Liver (tissue), 9 donors: ENCODE measurements around the gene RCBTB1. TPM values are rescaled to one million over a fixed set of nuclear protein-coding genes. Genes with fewer than 3 reads are reported as not detected.

Source experiments
- DNase-seq: peaks from one replicate; pipeline ENCODE4 v3.0.0-alpha.2; 2017; ENCODE audit warnings: low spot score
- H3K27ac ChIP-seq, 2 donors: one replicate each; pipeline ENCODE4 v1.7.0; 2013; ENCODE audit warnings: inconsistent platforms in 2 of 2, low read length in 2 of 2, control low read depth in 1 of 2, low read depth in 1 of 2, mild to moderate bottlenecking in 1 of 2
- H3K27me3 ChIP-seq, 4 donors: one replicate each; pipeline versions ENCODE4 v1.6.1 to v1.7.0; 2013; ENCODE audit warnings: low read length in 3 of 4, inconsistent platforms in 1 of 4, mild to moderate bottlenecking in 1 of 4, moderate library complexity in 1 of 4; ENCODE audit not compliant: control insufficient read depth in 4 of 4, insufficient read depth in 4 of 4
- H3K36me3 ChIP-seq, 4 donors: one replicate each; pipeline versions ENCODE4 v1.6.1 to v1.7.0; 2013; ENCODE audit warnings: low read length in 3 of 4, mild to moderate bottlenecking in 3 of 4, low read depth in 1 of 4, moderate library complexity in 1 of 4; ENCODE audit not compliant: control insufficient read depth in 4 of 4, insufficient read depth in 3 of 4
- H3K4me1 ChIP-seq, 4 donors: one replicate each; pipeline versions ENCODE4 v1.6.1 to v1.7.0; 2013; ENCODE audit warnings: low read length in 3 of 4, mild to moderate bottlenecking in 3 of 4, moderate library complexity in 1 of 4; ENCODE audit not compliant: control insufficient read depth in 4 of 4, insufficient read depth in 4 of 4
- H3K4me3 ChIP-seq, 3 donors: one replicate each; pipeline versions ENCODE4 v1.6.1 to v1.7.0; 2013; ENCODE audit warnings: low read length in 3 of 3, control low read depth in 1 of 3, low read depth in 1 of 3, mild to moderate bottlenecking in 1 of 3
- H3K9ac ChIP-seq, 2 donors: one replicate each; pipeline ENCODE4 v1.7.0; 2013; ENCODE audit warnings: low read length in 2 of 2, mild to moderate bottlenecking in 2 of 2, moderate library complexity in 2 of 2, control low read depth in 1 of 2, low read depth in 1 of 2
- H3K9me3 ChIP-seq, 4 donors: one replicate each; pipeline versions ENCODE4 v1.6.1 to v1.7.0; 2013; ENCODE audit warnings: low read length in 3 of 4; ENCODE audit not compliant: control insufficient read depth in 4 of 4
- EGR1 ChIP-seq, 2 donors: IDR thresholded peaks; 2 replicates each; pipeline ENCODE4 v1.6.1; 2016 to 2018; ENCODE audit warnings: antibody characterized with exemption in 2 of 2, low read depth in 2 of 2
- FOXA1 ChIP-seq: IDR thresholded peaks from 2 replicates; pipeline ENCODE4 v1.6.1; 2016; ENCODE audit warnings: antibody characterized with exemption
- FOXA2 ChIP-seq: IDR thresholded peaks from 2 replicates; pipeline ENCODE4 v1.6.1; 2016; ENCODE audit warnings: antibody characterized with exemption
- GABPA ChIP-seq, 2 donors: IDR thresholded peaks in 1 of 2; conservative IDR thresholded peaks in 1 of 2; 2 replicates each; pipeline ENCODE4 v1.6.1; 2016; ENCODE audit warnings: antibody characterized with exemption in 2 of 2, mild to moderate bottlenecking in 1 of 2, moderate library complexity in 1 of 2
- HNF4A ChIP-seq, 2 donors: conservative IDR thresholded peaks; 2 replicates each; pipeline ENCODE4 v1.6.1; 2016; ENCODE audit warnings: antibody characterized with exemption in 2 of 2, mild to moderate bottlenecking in 2 of 2
- HNF4G ChIP-seq: IDR thresholded peaks from 2 replicates; pipeline ENCODE4 v1.6.1; 2016; ENCODE audit warnings: antibody characterized with exemption
- JUND ChIP-seq, 2 donors: IDR thresholded peaks; 2 replicates each; pipeline ENCODE4 v1.6.1; 2016; ENCODE audit warnings: antibody characterized with exemption in 2 of 2
- NR2F2 ChIP-seq: IDR thresholded peaks from 2 replicates; pipeline ENCODE4 v1.6.1; 2016; ENCODE audit warnings: antibody characterized with exemption
- RAD21 ChIP-seq, 2 donors: IDR thresholded peaks; 2 replicates each; pipeline ENCODE4 v1.6.1; 2016; ENCODE audit warnings: antibody characterized with exemption in 2 of 2, mild to moderate bottlenecking in 2 of 2
- RXRA ChIP-seq, 2 donors: IDR thresholded peaks; 2 replicates each; pipeline ENCODE4 v1.6.1; 2017 to 2018; ENCODE audit warnings: antibody characterized with exemption in 2 of 2, mild to moderate bottlenecking in 1 of 2
- SP1 ChIP-seq: IDR thresholded peaks from 2 replicates; pipeline ENCODE4 v1.6.1; 2018; ENCODE audit warnings: antibody characterized with exemption, mild to moderate bottlenecking
- TAF1 ChIP-seq: conservative IDR thresholded peaks from 2 replicates; pipeline ENCODE4 v1.6.1; 2016; ENCODE audit warnings: antibody characterized with exemption, mild to moderate bottlenecking
- YY1 ChIP-seq: IDR thresholded peaks from 2 replicates; pipeline ENCODE4 v1.6.1; 2016; ENCODE audit warnings: antibody characterized with exemption, mild to moderate bottlenecking
- WGBS: extraction: QIAGEN DNeasy Blood & Tissue Kit; methylation state at CpG from one replicate; pipeline ENCODE4 v1.1.7; 2013; 5-methylcytosine and 5-hydroxymethylcytosine counted together
- polyA plus RNA-seq, 2 donors: library from polyadenylated mRNA; stranded (reverse) in 1 of 2; unstranded in 1 of 2; fragments of 200-250 nt in 1 of 2; fragments of >200 nt in 1 of 2; fragmentation: Nextera tagmentation in 1 of 2; extraction: Ambion mirVana in 1 of 2; gene quantifications; one replicate each; pipeline versions ENCODE4 v1.2.1 to v1.2.3, GENCODE V29; 2013 to 2015
- total RNA-seq, 2 donors: library from RNA; depleted of rRNA; stranded (reverse); fragments of >200 nt; gene quantifications; one replicate each; pipeline ENCODE4 v1.2.3, GENCODE V29; 2014
- TF ChIP-seq, protein P1 (sequence below): IDR thresholded peaks from 2 replicates; pipeline ENCODE4 v1.6.1; 2016; ENCODE audit warnings: antibody characterized with exemption, mild to moderate bottlenecking
- TF ChIP-seq, protein P2 (sequence below): IDR thresholded peaks from 2 replicates; pipeline ENCODE4 v1.6.1; 2016; ENCODE audit warnings: antibody characterized with exemption
- TF ChIP-seq, protein P3 (sequence below): IDR thresholded peaks from 2 replicates; pipeline ENCODE4 v1.6.1; 2016; ENCODE audit warnings: antibody characterized with exemption
- TF ChIP-seq, protein P4 (sequence below): fragments of 150-350 bp; IDR thresholded peaks from 2 replicates; pipeline ENCODE4 v1.5.1; 2017; ENCODE audit warnings: improper control_type of control experiment, low read depth, low read length; ENCODE audit not compliant: missing input control
- TF ChIP-seq, protein P5 (sequence below): IDR thresholded peaks from 2 replicates; pipeline ENCODE4 v1.6.1; 2016; ENCODE audit warnings: antibody characterized with exemption
- donor health status: healthy.
- donor health status: healthy.
- donor health status: healthy.
- donor health status: healthy.
- donor health status: healthy.

RCBTB1 gene
- total and polyA plus RNA-seq, 4 donors: 3.9 to 9.0 (median 6.5) TPM

DNA sequence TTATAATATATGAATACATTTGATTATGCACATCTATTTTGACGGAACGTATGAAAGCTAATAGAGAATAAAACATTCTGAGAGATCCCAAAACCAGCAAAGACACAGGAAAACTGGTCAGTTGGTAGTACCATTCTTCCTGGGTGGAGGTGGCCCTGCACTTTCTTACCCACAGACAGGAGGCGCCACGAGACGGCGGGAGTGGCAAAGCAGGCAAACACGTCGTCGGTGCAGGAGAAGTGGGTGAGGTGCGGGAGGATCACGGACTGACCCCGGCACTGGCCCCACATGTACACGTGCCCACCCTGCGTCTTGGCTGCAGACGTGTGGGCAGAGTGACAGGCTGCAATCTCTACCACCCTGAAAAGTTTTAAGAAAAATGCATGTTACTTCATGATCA is 36.1 kb downstream of the RCBTB1 start:
- Histone ChIP-seq H3K4me1 (no peaks in the 10 kb centered on the region), H3K27ac (no peak overlapping the region), H3K27me3 (no peaks in the 10 kb centered on the region), H3K9ac (no peak overlapping the region), H3K36me3 (peaks cover 0 to 6% (median 2%) of the 10 kb centered on the region in 4 donors), H3K4me3 (no peak overlapping the region), H3K9me3 (no peaks in the 10 kb centered on the region)
- 86% methylated on average over 15 of the region's 15 CpGs for WGBS
- no peak for DNase-seq
- TF ChIP-seq JUND (IDR thresholded peaks at IDR 0.05): no peak
- TF ChIP-seq, protein P1, sequence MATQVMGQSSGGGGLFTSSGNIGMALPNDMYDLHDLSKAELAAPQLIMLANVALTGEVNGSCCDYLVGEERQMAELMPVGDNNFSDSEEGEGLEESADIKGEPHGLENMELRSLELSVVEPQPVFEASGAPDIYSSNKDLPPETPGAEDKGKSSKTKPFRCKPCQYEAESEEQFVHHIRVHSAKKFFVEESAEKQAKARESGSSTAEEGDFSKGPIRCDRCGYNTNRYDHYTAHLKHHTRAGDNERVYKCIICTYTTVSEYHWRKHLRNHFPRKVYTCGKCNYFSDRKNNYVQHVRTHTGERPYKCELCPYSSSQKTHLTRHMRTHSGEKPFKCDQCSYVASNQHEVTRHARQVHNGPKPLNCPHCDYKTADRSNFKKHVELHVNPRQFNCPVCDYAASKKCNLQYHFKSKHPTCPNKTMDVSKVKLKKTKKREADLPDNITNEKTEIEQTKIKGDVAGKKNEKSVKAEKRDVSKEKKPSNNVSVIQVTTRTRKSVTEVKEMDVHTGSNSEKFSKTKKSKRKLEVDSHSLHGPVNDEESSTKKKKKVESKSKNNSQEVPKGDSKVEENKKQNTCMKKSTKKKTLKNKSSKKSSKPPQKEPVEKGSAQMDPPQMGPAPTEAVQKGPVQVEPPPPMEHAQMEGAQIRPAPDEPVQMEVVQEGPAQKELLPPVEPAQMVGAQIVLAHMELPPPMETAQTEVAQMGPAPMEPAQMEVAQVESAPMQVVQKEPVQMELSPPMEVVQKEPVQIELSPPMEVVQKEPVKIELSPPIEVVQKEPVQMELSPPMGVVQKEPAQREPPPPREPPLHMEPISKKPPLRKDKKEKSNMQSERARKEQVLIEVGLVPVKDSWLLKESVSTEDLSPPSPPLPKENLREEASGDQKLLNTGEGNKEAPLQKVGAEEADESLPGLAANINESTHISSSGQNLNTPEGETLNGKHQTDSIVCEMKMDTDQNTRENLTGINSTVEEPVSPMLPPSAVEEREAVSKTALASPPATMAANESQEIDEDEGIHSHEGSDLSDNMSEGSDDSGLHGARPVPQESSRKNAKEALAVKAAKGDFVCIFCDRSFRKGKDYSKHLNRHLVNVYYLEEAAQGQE: no peak
- TF ChIP-seq, protein P2, sequence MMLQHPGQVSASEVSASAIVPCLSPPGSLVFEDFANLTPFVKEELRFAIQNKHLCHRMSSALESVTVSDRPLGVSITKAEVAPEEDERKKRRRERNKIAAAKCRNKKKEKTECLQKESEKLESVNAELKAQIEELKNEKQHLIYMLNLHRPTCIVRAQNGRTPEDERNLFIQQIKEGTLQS: no peak
- no peak for TF ChIP-seq SP1
- no peak for TF ChIP-seq RXRA (IDR thresholded peaks at IDR 0.05)
- no peak for TF ChIP-seq EGR1 (IDR thresholded peaks at IDR 0.05; ENCODE audit: low read depth in 2 of 2)
- TF ChIP-seq, protein P3, sequence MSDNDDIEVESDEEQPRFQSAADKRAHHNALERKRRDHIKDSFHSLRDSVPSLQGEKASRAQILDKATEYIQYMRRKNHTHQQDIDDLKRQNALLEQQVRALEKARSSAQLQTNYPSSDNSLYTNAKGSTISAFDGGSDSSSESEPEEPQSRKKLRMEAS: no peak
- TF ChIP-seq NR2F2: no peak
- no peak for TF ChIP-seq FOXA1
- TF ChIP-seq HNF4A (conservative IDR thresholded peaks at IDR 0.05): no peak

DNA sequence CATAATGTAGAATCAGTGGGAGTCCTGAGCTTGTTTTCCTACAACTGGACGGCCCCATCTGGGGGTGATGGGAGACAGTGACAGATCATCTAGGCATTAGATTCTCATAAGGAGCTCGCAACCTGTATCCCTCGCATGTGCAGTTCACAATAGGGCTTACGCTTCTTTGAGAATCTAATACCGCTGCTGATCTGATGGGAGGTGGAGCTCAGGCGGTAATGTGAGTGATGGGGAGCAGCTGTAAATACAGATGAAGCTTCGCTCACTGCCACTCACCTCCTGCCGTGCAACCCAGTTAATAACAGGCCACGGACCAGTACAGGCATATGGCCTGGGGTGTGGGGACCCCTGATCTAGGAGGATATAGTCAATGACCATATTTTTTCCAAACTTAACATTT is 38.8 kb downstream of the RCBTB1 start:
- H3K4me1 ChIP-seq: no peaks in the 10 kb centered on the region
- H3K9me3 ChIP-seq: no peaks in the 10 kb centered on the region
- peaks cover under 1 to 6% (median 3%) of the 10 kb centered on the region in 4 donors for H3K36me3 ChIP-seq
- no peak overlapping the region for H3K4me3 ChIP-seq
- WGBS: 97% methylated on average over 9 of the region's 9 CpGs
- no peak for DNase-seq
- H3K27ac ChIP-seq: no peak overlapping the region
- TF ChIP-seq SP1 (no peak), FOXA1 (no peak), RAD21 (IDR thresholded peaks at IDR 0.05) (no peak), HNF4A (conservative IDR thresholded peaks at IDR 0.05) (no peak), NR2F2 (no peak), TAF1 (no peak), EGR1 (IDR thresholded peaks at IDR 0.05; ENCODE audit: low read depth in 2 of 2) (no peak), GABPA (IDR thresholded peaks at IDR 0.05 in 1 of 2, conservative IDR thresholded peaks at IDR 0.05 in 1 of 2) (no peak), RXRA (IDR thresholded peaks at IDR 0.05) (no peak), YY1 (no peak), JUND (IDR thresholded peaks at IDR 0.05) (no peak), HNF4G (no peak), FOXA2 (no peak)
- TF ChIP-seq, protein P1: no peak
- TF ChIP-seq, protein P2: no peak
- TF ChIP-seq, protein P3: no peak
- TF ChIP-seq, protein P4, sequence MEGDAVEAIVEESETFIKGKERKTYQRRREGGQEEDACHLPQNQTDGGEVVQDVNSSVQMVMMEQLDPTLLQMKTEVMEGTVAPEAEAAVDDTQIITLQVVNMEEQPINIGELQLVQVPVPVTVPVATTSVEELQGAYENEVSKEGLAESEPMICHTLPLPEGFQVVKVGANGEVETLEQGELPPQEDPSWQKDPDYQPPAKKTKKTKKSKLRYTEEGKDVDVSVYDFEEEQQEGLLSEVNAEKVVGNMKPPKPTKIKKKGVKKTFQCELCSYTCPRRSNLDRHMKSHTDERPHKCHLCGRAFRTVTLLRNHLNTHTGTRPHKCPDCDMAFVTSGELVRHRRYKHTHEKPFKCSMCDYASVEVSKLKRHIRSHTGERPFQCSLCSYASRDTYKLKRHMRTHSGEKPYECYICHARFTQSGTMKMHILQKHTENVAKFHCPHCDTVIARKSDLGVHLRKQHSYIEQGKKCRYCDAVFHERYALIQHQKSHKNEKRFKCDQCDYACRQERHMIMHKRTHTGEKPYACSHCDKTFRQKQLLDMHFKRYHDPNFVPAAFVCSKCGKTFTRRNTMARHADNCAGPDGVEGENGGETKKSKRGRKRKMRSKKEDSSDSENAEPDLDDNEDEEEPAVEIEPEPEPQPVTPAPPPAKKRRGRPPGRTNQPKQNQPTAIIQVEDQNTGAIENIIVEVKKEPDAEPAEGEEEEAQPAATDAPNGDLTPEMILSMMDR: no peak
- TF ChIP-seq, protein P5, sequence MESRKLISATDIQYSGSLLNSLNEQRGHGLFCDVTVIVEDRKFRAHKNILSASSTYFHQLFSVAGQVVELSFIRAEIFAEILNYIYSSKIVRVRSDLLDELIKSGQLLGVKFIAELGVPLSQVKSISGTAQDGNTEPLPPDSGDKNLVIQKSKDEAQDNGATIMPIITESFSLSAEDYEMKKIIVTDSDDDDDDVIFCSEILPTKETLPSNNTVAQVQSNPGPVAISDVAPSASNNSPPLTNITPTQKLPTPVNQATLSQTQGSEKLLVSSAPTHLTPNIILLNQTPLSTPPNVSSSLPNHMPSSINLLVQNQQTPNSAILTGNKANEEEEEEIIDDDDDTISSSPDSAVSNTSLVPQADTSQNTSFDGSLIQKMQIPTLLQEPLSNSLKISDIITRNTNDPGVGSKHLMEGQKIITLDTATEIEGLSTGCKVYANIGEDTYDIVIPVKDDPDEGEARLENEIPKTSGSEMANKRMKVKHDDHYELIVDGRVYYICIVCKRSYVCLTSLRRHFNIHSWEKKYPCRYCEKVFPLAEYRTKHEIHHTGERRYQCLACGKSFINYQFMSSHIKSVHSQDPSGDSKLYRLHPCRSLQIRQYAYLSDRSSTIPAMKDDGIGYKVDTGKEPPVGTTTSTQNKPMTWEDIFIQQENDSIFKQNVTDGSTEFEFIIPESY: no peak
- H3K9ac ChIP-seq: no peak overlapping the region
- no peaks in the 10 kb centered on the region for H3K27me3 ChIP-seq
